ENCODE results near the gene KRT16.

- TF ChIP-seq CTCF (IDR thresholded peaks at IDR 0.05) (no peak), EP300 (IDR thresholded peaks at IDR 0.05) (no peak), POLR2A (IDR thresholded peaks at IDR 0.05) (no peak)
Observed at GRCh38 chr17:41653892-41654677, 41.5 kb upstream of the KRT16 start.

All from stomach (tissue), 4 donors.